ENCODE data around the gene TACR2.

Gene TACR2

GRCh38 chr10:69406302-69406811 lies 10.4 kb downstream of the TACR2 start:
- no peaks in the 10 kb centered on the region for H3K9me3 ChIP-seq (ENCODE audit: insufficient read depth, low read length)
- no peaks in the 10 kb centered on the region for H4K20me1 ChIP-seq (ENCODE audit: insufficient read depth, low read length)
- H3K9ac ChIP-seq (ENCODE audit: low read length) = no peak overlapping the region
- no peaks in the 10 kb centered on the region for H3K79me2 ChIP-seq (ENCODE audit: low read length)
- H2AFZ ChIP-seq (ENCODE audit: low read depth, low read length) = no peak overlapping the region
- no peaks in the 10 kb centered on the region for H3K27me3 ChIP-seq (ENCODE audit: low read depth, low read length)
- peaks cover 18% of the 10 kb centered on the region for H3K4me1 ChIP-seq (ENCODE audit: low read length)
- H3K4me3 ChIP-seq (ENCODE audit: low read length) = no peak overlapping the region
- no peak overlapping the region for H3K27ac ChIP-seq (ENCODE audit: low read length)
- TF ChIP-seq EZH2phosphoT487 (IDR thresholded peaks at IDR 0.05; ENCODE audit: low read depth) = no peak
- TF ChIP-seq, protein P1, sequence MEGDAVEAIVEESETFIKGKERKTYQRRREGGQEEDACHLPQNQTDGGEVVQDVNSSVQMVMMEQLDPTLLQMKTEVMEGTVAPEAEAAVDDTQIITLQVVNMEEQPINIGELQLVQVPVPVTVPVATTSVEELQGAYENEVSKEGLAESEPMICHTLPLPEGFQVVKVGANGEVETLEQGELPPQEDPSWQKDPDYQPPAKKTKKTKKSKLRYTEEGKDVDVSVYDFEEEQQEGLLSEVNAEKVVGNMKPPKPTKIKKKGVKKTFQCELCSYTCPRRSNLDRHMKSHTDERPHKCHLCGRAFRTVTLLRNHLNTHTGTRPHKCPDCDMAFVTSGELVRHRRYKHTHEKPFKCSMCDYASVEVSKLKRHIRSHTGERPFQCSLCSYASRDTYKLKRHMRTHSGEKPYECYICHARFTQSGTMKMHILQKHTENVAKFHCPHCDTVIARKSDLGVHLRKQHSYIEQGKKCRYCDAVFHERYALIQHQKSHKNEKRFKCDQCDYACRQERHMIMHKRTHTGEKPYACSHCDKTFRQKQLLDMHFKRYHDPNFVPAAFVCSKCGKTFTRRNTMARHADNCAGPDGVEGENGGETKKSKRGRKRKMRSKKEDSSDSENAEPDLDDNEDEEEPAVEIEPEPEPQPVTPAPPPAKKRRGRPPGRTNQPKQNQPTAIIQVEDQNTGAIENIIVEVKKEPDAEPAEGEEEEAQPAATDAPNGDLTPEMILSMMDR (IDR thresholded peaks at IDR 0.05; ENCODE audit: low read depth, low read length) = no peak
- no peak overlapping the region for H3K4me2 ChIP-seq (ENCODE audit: low read length)
- no peaks in the 10 kb centered on the region for H3K36me3 ChIP-seq (replicated peaks; ENCODE audit: low read depth, low read length)

DNA sequence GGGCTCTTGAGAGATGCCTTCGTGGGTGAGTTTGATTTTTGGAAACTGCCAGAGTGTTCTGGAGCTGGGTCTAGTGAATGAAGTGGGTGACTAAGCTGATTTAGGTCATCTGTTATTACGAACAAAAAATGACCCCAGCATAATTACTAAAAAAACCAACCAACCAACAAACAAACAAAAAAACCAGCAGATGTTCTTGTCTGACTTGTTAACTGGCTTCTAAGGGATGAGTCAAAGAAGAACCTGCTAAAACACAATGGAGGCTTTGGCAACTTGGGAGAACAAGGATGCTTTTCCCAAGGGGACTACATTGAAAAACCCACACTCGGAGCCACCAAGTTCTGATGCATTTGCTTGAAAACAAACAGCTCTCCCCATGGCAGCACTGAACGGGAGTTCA lies 11.5 kb downstream of the TACR2 start:
- Histone ChIP-seq H3K4me1 (ENCODE audit: low read length) (peaks cover 18% of the 10 kb centered on the region), H4K20me1 (ENCODE audit: insufficient read depth, low read length) (no peaks in the 10 kb centered on the region), H3K36me3 (replicated peaks; ENCODE audit: low read depth, low read length) (no peaks in the 10 kb centered on the region), H3K9me3 (ENCODE audit: insufficient read depth, low read length) (no peaks in the 10 kb centered on the region), H3K4me2 (ENCODE audit: low read length) (no peak overlapping the region), H3K4me3 (ENCODE audit: low read length) (no peak overlapping the region), H3K79me2 (ENCODE audit: low read length) (no peaks in the 10 kb centered on the region), H3K27me3 (ENCODE audit: low read depth, low read length) (no peaks in the 10 kb centered on the region), H2AFZ (ENCODE audit: low read depth, low read length) (no peak overlapping the region), H3K9ac (ENCODE audit: low read length) (no peak overlapping the region), H3K27ac (ENCODE audit: low read length) (no peak overlapping the region)
- TF ChIP-seq, protein P1 (IDR thresholded peaks at IDR 0.05; ENCODE audit: low read depth, low read length) = no peak
- no peak for TF ChIP-seq EZH2phosphoT487 (IDR thresholded peaks at IDR 0.05; ENCODE audit: low read depth)

GRCh38 chr10:69404786-69405185 lies 11.9 kb downstream of the TACR2 start:
- Histone ChIP-seq H3K9me3 (ENCODE audit: insufficient read depth, low read length) (no peaks in the 10 kb centered on the region), H4K20me1 (ENCODE audit: insufficient read depth, low read length) (no peaks in the 10 kb centered on the region), H3K27ac (ENCODE audit: low read length) (no peak overlapping the region), H3K27me3 (ENCODE audit: low read depth, low read length) (no peaks in the 10 kb centered on the region), H3K4me2 (ENCODE audit: low read length) (no peak overlapping the region), H3K36me3 (replicated peaks; ENCODE audit: low read depth, low read length) (no peaks in the 10 kb centered on the region), H3K79me2 (ENCODE audit: low read length) (no peaks in the 10 kb centered on the region), H3K9ac (ENCODE audit: low read length) (no peak overlapping the region), H2AFZ (ENCODE audit: low read depth, low read length) (no peak overlapping the region), H3K4me3 (ENCODE audit: low read length) (no peak overlapping the region), H3K4me1 (ENCODE audit: low read length) (peaks cover 14% of the 10 kb centered on the region)
- no peak for TF ChIP-seq EZH2phosphoT487 (IDR thresholded peaks at IDR 0.05; ENCODE audit: low read depth)
- TF ChIP-seq, protein P1 (IDR thresholded peaks at IDR 0.05; ENCODE audit: low read depth, low read length) = no peak

DNA sequence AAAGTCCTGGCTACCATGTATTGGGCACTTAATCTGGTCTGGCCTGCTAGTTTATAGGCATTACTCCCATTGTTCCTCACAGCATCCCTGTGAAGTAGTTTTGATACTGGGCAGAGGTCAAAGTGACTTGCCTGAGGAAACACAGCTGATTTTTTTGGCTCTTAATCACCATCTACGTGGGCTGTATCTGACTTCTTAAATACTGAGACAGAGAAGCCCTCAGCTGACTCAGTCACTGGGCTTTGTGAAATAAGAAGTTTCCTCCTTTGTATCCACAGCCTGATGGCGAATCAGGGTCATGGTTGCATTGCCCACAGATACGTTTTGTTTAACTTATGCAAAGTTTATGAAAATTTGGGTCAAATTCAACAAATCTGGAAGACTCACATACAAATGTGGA lies 13.2 kb downstream of the TACR2 start:
- H3K27ac ChIP-seq (ENCODE audit: low read length) = no peak overlapping the region
- no peak for TF ChIP-seq EZH2phosphoT487 (IDR thresholded peaks at IDR 0.05; ENCODE audit: low read depth)
- TF ChIP-seq, protein P1 (IDR thresholded peaks at IDR 0.05; ENCODE audit: low read depth, low read length) = no peak
- no peaks in the 10 kb centered on the region for H4K20me1 ChIP-seq (ENCODE audit: insufficient read depth, low read length)

More for the DNA sequence above, 13.2 kb downstream of the TACR2 start:
- Histone ChIP-seq H3K36me3 (replicated peaks; ENCODE audit: low read depth, low read length) (no peaks in the 10 kb centered on the region), H3K9me3 (ENCODE audit: insufficient read depth, low read length) (no peaks in the 10 kb centered on the region), H2AFZ (ENCODE audit: low read depth, low read length) (no peak overlapping the region), H3K4me3 (ENCODE audit: low read length) (no peak overlapping the region), H3K9ac (ENCODE audit: low read length) (no peak overlapping the region), H3K79me2 (ENCODE audit: low read length) (no peaks in the 10 kb centered on the region), H3K27me3 (ENCODE audit: low read depth, low read length) (no peaks in the 10 kb centered on the region), H3K4me1 (ENCODE audit: low read length) (peaks cover 7% of the 10 kb centered on the region), H3K4me2 (ENCODE audit: low read length) (no peak overlapping the region)
